ENCODE measurements around the gene MCIDAS. TPM values are rescaled to one million over a fixed set of nuclear protein-coding genes. Genes with fewer than 3 reads are reported as not detected.

The MCIDAS gene
- total RNA-seq, 4 donors from 2014 or later: not detected

DNA sequence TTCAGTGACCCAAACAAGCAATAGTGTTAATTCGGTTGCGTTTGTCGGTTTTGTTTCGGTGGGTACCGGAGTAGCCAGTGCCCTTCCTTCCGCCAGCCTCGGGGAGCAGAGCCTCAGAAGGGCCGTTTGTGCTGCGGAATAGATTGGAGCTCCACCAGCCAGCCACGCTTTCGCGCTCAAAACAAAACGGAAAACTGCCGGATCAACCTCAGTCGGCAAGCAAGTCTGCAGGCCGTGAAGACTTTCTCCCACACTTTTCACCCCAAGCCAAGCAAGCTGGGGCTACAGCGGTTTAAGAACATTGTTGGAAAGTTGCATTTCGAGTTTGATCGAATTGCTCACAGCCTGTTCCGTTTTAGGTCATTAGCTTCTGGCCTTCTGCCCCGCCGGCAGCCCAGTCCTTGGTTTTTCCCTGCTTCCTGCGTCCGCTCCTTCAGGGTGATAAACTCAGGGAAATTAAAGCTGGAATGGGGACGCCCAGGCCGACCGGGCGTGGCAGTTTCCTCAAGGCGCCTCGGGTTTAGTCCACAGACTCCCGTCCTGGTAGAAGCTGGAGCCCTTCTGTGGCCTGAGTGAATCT is 7.1 kb upstream of the MCIDAS start:
- TF ChIP-seq CTCF (IDR thresholded peaks at IDR 0.05; ENCODE audit: low read depth): no peak

DNA sequence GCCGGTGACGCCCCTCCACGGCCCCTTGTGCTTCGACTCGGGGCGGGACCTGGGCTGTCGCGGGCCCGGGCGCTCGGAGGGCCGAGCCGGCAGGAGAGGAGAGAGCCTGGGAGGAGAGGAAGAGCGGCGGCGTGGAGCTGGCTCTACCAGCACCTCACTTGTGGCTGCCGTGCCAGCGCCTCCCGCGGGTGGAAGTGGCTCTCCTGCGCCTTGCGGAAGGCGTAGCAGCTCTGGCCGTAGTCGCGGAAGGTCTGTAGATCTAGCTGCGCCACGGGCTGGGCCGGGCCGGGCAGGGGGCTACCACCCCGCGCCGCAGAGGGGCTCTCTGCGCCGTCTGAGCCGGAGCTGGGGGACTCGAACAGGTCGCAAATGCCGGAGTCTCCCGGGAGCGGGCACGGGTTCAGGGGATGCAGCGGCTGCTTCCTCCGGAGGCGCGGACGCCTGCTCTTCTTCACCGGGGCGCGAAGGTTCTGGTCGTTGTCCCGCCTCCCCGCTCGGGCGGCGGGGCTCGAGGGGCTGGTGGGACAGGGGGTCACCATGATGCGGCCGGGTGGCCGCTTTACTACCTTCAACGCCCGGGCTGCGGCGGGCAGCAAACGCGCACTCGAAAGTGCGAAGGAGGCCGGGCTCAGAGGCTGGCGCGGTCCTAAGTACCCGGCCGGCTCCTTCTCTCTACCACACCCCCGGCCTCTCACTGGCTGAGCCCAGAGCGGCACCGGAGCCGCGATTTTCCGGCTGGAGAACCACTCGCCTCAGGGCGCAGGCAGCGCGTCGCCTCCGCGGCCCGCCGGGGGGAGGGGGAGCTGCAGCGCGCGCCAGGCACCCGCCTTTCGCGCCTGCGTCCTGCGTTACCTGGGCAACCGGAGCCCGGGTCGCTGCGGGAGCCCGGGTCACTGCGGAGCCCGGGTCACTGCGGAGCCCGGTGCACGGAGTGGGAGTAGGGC is 6.1 kb upstream of the MCIDAS start, which contains the start of gene CCNO:
TSS of gene CCNO (minus strand) at position 624 of the 944 bp plus-strand sequence. CDS start at position 539, 85 bp downstream.
- TF ChIP-seq CTCF (IDR thresholded peaks at IDR 0.05; ENCODE audit: low read depth): no peak

DNA sequence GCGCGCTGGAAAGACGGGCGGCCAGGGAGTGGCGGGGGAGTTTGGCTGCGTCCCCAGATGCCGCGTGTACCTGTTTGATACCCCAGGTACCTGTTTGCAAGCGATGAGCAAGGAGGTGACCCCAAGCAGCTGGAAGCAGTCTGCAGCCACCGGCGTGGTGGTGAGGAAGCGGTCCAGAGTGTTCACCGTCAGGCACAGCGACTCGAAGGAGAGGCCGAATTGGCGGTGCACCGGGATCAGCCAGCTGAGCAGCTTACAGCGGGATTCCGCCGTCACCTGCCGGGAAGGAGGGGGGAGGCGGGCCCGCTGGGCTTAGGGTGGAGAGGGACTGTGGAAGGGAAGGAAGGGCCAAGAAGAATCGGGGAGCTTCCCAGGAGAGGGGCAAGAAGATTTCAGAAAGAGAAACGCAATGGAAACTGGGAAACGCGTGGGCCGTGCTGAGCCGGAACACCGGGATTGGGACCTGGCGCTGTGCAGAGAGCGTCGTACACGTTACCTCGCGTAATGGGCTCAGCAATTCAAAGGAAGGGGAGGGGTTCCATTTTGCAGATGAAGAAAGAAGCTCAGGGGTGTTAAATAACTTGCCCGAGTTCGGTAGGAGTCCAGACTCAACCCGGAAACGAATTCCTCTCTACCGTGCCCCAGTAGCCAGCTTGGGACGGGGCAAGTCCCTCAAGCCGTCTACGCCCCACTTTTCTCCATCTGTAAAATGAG is 5.3 kb upstream of the MCIDAS start:
- no peak for TF ChIP-seq CTCF (IDR thresholded peaks at IDR 0.05; ENCODE audit: low read depth)

- no peak for TF ChIP-seq CTCF (IDR thresholded peaks at IDR 0.05; ENCODE audit: low read depth)
These were observed 4.8 kb upstream of the MCIDAS start for GRCh38 chr5:55231919-55232270.

DNA sequence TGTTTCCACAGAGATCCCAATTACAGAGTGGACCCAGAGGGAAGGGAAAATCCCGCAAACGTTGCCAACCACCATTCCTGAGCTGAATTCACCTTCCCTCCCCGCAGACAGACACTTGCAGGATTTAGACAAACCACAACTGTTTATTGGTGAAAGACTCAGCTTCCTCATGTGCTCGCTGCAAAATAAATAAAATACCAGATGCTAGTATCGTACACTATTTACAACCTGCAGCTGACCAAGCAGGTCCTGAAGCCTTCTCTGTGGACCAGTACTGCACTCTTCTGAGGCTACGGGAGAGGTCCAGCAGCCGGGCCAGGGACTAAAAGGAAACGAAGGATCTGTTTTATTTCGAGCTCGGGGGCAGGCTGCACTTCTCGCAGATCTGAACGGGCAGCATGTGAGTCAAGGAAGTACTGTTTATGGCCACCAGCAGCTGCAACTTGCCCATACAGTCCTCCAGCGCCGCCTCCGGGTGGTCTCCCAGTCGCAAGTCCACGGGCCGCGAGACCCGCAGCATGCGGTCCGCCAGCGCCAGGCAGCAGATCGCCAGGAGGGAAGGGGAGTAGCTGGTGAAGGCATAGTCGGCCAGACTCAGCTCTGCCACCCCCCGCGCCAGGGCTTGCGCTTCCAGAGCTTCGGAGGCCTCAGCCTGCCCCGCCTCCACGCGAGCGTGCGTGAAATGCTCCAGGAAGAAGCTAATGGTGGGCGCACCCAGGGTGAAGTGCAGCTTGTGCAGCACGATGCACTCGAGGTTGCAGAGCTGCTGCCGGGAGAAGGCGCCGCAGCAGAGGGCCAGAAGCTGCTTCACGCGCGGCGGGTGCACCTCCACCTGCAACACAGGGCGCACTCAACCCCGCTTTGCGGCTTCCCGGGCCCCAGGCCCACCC is 4.2 kb upstream of the MCIDAS start:
- no peak for TF ChIP-seq CTCF (IDR thresholded peaks at IDR 0.05; ENCODE audit: low read depth)

DNA sequence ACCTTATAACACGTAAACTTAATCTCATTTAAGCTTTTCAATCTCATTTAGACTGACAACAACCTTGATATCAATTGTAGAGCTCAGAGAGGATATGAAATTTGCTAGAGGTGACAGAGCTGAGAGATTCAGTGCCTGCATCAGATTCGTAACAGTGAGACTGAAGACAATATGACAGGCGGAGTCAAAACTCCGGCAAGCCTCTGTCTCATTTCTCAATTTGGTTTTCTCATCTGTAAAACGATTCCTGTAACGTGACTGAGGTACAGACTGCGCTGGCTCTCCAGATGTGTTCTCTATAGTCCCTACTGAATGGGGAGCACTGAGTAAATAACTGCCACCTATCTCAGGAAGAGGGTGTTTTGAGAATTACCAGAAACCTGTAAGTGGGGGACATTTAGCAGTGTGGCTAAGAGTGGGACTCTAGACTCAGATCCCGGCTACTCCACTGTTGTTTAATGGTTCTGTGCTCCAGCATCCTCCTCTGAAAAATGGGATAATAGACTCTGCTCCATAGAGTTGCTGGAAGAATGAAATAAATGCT is 3.0 kb upstream of the MCIDAS start:
- TF ChIP-seq CTCF (IDR thresholded peaks at IDR 0.05; ENCODE audit: low read depth): no peak
